Measurements from ENCODE around the gene NLRP2B.
"Not testable (repeated sequence)": the region's sequence is repeated elsewhere in the genome, so short reads cannot be mapped to it uniquely, and the experiment has no call there.

The NLRP2B gene

DNA sequence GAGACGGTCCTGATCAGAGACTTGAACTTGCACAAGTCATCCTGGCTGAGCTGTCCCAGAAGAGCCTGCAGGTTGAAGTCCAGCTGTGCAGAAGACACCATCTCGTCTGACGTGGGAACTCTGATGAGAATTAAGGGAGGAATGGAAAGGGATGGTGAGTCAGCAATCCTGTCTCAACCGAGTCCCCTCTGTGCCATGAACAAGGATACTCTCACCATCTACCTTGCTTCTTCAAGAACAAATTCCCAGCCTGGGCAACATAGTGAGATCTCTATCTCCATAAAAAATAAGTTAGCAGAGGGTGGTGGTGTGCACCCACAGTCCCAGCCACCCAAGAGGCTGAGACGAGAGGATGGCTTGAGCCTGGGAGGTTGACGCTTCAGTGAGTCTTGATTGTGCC, at the start of gene NLRP2B:
TSS of gene NLRP2B (minus strand) at position 101 of the 400 bp plus-strand sequence.
- no peak for DNase-seq (ENCODE audit: low spot score)

DNA sequence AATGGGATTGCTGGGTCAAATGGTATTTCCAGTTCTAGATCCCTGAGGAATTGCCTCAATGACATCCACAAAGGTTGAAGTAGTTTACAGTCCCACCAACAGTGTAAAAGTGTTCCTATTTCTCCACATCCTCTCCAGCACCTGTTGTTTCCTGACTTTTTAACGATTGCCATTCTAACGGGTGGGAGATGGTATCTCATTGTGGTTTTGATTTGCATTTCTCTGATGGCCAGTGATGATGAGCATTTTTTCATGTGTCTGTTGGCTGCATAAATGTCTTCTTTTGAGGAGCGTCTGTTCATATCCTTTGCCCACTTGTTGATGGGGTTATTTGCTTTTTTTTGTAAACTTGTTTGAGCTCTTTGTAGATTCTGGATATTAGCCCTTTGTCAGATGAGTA, 45.9 kb upstream of the NLRP2B start:
- not testable (repeated sequence) for DNase-seq (ENCODE audit: low spot score)

DNA sequence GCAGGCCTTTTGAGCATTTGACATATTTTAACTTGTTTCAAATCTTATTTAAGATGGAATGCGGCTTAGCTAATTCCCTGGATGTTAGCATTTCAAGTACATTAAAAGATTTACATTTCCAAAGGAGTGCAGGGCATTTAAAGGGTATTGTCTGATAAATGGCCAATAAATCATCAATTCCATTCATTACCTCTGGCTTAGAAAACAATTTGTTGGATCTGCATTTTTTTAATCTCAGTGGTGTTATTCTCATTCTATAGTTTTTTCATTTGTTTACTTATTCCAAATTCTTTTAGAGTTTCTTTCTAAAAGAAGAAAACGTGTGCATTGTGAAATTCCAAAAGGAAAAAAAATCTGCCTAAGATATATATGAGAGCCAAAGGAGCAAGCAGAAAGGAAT, 1.3 kb upstream of the NLRP2B start:
- DNase-seq (ENCODE audit: low spot score) = no peak

DNA sequence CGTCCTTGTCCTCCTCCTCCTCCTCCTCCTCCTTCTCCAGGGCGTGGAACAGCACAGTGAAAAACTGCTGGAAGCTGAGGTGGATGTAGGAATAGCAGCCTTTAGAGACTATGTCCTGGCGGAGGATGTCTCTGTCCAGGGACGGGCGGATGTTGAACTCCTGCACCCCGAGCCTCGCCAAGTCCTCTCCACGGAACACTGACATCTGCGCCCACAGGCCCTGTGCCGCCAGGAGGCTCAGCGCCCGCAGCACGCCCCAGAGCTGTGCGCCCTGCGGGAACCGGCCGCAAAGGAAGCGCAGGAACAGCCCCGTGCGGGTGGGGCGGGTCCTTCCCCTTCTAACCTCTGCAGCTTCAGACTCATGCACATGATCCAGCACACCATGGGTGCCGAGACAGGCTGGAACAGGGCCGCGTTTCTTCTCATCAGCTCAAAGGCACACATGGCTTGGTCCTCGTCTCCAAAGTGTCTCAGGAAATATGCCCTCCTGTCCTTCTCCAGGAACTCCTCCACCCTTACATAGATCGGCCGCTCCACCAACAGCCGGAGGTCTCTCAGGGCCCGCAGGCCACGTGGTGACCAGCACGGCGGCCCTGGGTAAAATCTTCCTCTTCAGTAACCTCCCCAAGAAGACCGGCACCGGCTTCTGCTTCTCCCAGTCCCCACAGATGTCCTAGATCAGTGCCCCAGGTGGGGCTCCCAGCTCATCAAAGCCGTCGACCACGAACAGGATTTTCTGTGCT, 1.2 kb downstream of the NLRP2B start:
- DNase-seq (ENCODE audit: low spot score) = no peak

DNA sequence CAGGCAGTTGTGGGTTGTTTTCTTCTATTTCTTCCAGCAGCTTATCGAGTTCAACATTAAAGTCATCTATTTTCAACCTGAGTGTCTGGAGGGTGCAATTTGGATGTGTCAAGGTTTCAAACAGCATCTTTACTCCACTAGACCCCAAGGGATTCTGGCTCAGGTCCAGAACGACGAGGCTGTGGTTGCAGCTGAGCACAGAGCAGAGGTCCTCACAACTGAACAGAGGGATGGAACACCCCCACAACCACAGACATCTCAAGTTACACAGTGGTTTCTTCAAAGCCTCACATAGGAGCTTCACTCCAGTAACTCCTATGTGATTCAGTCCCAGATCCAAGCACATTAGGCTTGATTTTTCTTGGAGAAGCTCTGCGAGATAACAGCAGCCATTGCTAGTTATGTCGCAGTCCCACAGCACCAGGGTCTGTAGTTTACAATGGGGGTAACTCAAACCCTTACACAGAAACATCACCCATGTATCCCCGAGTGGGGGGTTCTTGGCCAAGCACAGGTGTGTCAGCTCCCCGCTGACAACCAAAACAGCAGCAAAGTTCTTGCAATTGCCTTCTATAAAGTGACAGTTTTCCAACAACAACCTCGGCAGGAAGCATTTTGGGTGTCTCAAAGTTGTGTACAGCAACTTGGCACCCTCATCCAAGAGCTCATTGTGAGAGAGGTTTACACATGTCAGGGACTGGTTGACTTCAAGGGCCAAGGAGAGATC, 2.8 kb downstream of the NLRP2B start:
- DNase-seq (ENCODE audit: low spot score) = no peak

DNA sequence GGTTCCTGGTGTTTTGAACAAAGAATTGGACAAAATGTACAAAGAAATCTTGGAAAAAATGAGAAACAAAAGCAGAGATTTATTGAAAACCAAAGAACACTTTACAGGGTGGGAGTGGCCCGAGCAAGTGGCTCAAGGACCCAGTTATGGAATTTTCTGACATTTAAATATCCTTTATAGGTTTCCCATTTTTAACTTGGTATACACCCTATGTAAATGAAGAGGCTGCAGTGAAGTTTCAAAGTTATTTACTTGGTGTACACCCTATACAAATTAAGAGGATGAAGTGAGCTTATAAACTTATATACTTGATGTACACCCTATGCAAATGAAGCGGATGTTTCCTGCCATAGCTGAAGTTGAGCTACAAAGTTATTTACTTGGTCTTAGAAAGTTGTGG, 4.7 kb downstream of the NLRP2B start:
- DNase-seq (ENCODE audit: low spot score) = no peak

DNA sequence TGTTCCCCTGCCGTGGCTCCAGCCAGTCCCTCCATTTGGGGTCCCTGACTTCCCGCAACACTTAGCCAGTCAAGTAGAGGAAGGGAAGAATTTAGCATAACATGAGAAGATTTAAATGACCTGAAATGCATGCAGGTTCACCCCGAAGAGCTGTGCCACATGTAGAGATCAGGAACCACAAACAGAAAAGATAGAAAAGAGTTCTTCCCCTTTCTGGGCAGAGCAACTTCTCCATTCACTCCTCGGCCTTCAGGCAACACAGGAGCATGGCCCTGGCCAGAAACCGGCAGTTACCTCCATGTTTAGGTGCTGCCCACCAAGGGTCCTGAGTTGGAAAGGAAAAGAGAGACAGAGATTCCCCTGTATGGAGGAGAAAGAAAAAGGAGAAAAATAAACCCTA, 5.2 kb downstream of the NLRP2B start:
- no peak for DNase-seq (ENCODE audit: low spot score)

DNA sequence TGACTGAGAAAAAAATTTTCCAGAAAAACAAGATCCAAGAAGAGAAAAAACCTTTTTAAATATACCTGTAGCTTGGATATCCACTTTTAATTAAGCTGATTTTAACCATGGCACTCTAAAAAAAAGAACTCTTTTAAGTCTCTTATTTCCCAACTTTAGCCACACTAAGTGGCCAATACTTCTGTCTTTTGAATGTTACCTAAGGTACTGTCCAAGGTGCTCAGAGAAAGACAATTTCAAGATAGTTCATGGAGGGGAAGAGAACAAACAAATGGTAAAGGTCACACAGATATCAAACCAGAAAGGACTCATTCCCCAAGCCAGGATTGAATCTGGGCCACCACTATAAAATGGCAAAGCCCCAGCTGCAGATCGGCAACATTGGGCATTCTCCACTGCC, 10.1 kb downstream of the NLRP2B start:
- DNase-seq (ENCODE audit: low spot score) = no peak

DNA sequence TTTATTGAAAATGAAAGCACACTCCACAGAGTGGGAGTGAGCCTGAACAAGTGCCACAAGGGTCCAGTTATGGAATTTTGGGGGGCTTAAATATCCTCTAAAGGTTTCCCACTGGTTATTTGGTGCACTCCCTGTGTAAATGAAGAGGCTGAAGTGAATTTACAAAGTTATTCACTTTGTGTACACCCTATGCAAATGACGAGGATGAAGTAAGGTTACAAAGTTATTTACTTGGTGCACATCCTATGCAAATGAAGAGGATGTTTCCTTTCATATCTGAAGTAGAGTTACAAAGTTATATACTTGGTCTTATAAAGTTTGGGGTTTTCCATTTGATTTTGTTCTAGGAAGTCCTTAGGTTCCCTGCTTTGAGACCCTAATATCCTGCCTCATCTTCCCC, 13.1 kb downstream of the NLRP2B start:
- no peak for DNase-seq (ENCODE audit: low spot score)

DNA sequence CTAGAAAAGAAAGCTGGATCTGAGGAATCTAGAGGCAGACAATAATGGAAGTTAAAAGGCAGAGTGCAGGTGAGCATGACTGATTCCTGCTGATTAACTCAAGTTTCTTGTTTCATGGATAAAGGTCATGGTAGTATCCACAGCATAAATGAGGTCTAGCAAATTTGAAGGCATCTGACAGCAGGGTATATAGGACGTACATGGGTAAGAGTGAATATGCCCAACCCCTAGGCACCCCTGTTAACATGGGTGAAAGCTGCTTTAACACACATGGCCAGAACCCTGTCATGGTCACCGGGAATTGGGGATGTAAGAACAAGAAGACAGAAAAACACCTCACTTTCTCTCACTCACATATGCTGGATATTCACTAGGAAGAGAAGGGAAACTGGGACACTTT, 25.0 kb downstream of the NLRP2B start:
- DNase-seq (ENCODE audit: low spot score) = no peak

DNA sequence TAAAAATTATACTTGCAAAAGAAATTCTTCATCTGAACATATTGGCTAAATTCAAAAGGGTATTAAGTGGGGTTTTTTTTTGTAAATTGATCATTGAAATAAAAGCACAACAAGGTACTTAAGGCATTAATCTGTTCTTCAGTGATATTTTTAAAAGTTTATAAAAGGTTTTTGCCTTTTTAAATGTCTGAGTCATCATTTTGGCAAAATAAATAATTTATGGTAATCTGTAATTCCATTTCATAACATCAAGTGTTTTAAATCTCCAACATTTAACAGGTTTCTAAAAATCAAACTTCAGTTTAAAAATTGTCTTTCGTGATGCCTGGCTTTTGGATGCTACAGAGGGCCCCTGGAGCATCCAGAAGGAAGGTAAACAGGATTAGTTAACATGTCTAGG, 27.4 kb downstream of the NLRP2B start:
- DNase-seq (ENCODE audit: low spot score) = no peak

DNA sequence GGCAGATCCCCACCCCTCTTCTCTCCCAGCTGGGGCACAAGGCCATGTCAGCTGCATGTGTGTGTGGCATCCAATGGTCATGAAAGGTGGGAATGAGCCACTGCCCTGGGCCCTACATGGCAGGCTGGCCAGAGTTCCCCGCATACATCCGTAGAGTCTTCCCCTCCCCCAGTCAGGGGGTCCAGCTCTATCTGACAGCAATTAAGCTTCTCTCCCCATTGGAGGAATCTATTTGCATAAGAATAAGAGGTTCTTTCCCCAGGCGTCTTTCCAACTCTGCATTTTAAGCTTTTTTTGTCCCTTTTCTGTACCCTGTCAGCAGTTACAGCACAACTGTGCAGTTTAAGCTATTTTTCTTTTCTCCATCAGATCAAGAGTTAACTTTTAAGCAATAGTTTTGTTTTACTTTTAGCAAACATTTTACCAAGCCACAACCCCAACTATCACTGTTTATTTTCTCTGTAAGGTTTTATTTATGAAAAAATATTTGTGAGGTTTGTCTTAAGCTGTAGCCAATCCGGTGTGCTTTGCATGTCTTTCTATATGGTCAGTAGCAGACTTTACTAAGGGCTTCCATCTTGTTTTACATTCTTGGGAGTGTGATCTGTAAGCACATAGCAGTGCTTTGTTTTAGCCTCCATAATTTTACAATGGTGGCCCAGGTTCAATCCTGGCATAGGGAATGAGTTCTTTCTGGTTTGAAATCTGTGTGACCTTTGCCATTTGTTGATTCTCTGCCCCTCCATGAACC, 28.7 kb downstream of the NLRP2B start:
- no peak for DNase-seq (ENCODE audit: low spot score)

DNA sequence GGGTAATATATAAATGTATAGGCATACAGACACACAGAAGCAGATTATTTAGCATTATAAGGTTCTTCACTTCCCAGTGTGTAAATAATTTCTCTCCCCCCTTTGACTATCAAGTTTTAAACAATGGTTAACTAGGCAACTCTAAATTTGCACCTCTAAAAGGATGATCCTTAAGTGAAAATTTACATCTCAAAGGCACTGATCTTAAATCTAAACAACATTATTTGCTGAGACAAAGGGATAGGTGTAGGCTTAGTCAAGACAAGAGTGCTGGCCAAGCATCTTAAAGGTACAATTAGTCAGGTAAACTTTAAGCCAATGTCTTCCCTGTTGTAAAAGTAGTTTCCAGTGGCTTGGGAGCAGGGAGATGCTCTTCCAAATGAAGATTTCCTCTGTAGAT, 33.0 kb downstream of the NLRP2B start:
- DNase-seq (ENCODE audit: low spot score) = no peak

DNA sequence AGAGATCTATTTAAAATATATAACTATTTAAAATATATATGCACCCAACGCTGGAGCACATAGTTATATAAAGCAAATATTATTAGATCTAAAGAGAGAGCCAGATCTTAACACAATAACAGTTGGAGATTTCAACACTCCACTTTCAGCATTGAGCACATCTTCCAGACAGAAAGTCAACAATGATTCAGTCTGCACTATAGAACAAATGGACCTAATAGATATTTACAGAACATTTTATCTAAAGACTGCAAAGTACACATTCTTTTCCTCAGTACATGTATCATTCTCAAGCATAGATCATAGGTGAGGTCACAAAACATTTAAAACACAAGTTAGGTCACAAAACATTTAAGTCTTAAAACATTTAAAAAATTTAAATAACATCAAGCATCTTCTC, 36.4 kb downstream of the NLRP2B start:
- no peak for DNase-seq (ENCODE audit: low spot score)

DNA sequence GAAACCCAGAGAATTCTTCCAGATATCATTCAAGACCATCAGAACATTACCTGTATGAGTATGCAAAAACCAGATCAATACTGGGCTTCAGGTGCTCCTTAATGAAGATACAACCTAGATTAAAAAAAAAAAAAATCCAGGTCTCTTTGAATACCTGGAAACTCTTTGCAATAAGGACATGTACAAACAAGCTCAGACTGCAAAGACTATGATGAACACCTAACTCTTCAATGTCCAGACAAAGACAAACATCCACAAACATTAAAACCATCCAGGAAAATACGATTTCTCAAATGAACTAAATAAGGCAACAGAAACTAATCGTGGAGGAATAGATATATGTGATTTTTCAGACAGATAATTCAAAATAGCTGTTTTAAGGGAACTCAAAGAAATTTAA, 38.7 kb downstream of the NLRP2B start:
- no peak for DNase-seq (ENCODE audit: low spot score)

DNA sequence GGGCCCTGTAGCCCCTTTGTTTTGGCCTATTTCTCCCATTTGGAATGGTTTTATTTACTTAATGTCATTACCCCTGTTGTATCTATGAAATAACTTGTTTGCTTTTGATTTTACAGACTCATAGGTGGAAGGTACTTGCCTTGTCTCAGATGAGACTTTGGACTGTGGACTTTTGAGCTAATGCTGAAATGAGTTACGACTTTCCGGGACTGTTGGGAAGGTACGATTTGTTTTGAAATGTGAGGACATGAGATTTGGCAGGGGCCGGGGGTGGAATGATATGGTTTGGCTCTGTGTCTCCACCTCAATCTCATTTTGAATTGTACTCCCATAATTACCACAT, 39.4 kb downstream of the NLRP2B start:
- no peak for DNase-seq (ENCODE audit: low spot score)

DNA sequence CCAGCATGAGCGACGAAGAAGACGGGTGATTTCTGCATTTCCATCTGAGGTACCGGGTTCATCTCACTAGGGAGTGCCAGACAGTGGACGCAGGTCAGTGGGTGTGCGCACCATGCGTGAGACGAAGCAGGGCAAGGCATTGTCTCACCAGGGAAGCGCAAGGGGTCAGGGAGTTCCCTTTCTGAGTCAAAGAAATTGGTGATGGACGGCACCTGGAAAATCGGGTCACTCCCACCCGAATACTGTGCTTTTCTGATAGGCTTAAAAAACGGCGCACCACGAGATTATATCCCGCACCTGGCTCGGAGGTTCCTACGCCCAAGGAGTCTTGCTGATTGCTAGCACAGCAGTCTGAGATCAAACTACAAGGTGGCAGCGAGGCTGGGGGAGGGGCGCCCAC, 50.6 kb downstream of the NLRP2B start:
- not testable (repeated sequence) for DNase-seq (ENCODE audit: low spot score)

Data from kidney tubule cell (primary cell).